HepG2 (cell line): ENCODE results near the gene SLC25A22. TPM values are rescaled to one million over a fixed set of nuclear protein-coding genes. Genes with fewer than 3 reads are reported as not detected.
A peak's percentile ranks its signal among the peaks of the same experiment; 100 is the strongest.

Experiments
- AFF4 ChIP-seq: sonication (generic); formaldehyde crosslinking; IDR thresholded peaks from 2 replicates; pipeline ENCODE4 v1.4.0; 2020; ENCODE audit warnings: missing genetic modification reagents
- BRCA1 ChIP-seq: sonication (generic); formaldehyde crosslinking; IDR thresholded peaks from 2 replicates; pipeline ENCODE4 v1.4.0; 2020; ENCODE audit warnings: missing genetic modification reagents
- CHD2 ChIP-seq: IDR thresholded peaks from 2 replicates; pipeline ENCODE4 v1.6.1; 2011; ENCODE audit warnings: low read depth, low read length, improper control_type of control experiment
- ETV5 ChIP-seq: IDR thresholded peaks from 2 replicates; pipeline ENCODE4 v1.6.1; 2018; ENCODE audit warnings: missing biosample characterization, missing genetic modification reagents, inconsistent platforms, borderline replicate concordance
- ETV6 ChIP-seq: sonication (generic); formaldehyde crosslinking; conservative IDR thresholded peaks from 2 replicates; pipeline ENCODE4 v1.4.0; 2020; ENCODE audit warnings: missing genetic modification reagents
- MTA3 ChIP-seq: sonication (generic); formaldehyde crosslinking; IDR thresholded peaks from 2 replicates; pipeline ENCODE4 v1.4.0; 2020; ENCODE audit warnings: missing genetic modification reagents
- NCOA2 ChIP-seq: sonication (generic); formaldehyde crosslinking; IDR thresholded peaks from 2 replicates; pipeline ENCODE4 v1.8.0; 2022; ENCODE audit warnings: inconsistent platforms
- TCF7L2 ChIP-seq: IDR thresholded peaks from 2 replicates; pipeline ENCODE4 v1.6.1; 2011; ENCODE audit warnings: mild to moderate bottlenecking, low read depth, low read length, moderate library complexity
- ZBTB7B ChIP-seq: sonication (generic); formaldehyde crosslinking; IDR thresholded peaks from 2 replicates; pipeline ENCODE4 v1.4.0; 2020; ENCODE audit warnings: missing genetic modification reagents
- ZNF142 ChIP-seq: sonication (generic); formaldehyde crosslinking; IDR thresholded peaks from 2 replicates; pipeline ENCODE4 v1.4.0; 2020; ENCODE audit warnings: missing genetic modification reagents
- ZNF382 ChIP-seq: sonication (generic); formaldehyde crosslinking; IDR thresholded peaks from 2 replicates; pipeline ENCODE4 v1.5.0; 2020; ENCODE audit warnings: missing genetic modification reagents, mild to moderate bottlenecking, borderline replicate concordance
- ZNF557 ChIP-seq: sonication (generic); formaldehyde crosslinking; IDR thresholded peaks from 2 replicates; pipeline ENCODE4 v1.4.0; 2020; ENCODE audit warnings: missing genetic modification reagents
- ZNF644 ChIP-seq: IDR thresholded peaks from 2 replicates; pipeline ENCODE4 v1.6.1; 2016; ENCODE audit warnings: low read depth
- ZNF674 ChIP-seq: sonication (generic); formaldehyde crosslinking; IDR thresholded peaks from 2 replicates; pipeline ENCODE4 v1.5.0; 2020; ENCODE audit warnings: low read depth, mild to moderate bottlenecking, missing genetic modification reagents
- ZNF709 ChIP-seq: sonication (generic); formaldehyde crosslinking; IDR thresholded peaks from 2 replicates; pipeline ENCODE4 v1.5.0; 2020; ENCODE audit warnings: mild to moderate bottlenecking, missing genetic modification reagents
- polyA plus RNA-seq, 8 experiments: library from polyadenylated mRNA; depleted of rRNA in 3 of 8; stranded (reverse) in 7 of 8; unstranded in 1 of 8; fragments of >200 nt; fragmentation: Illumina TruSeq in 4 of 8; extraction: Trizol in 4 of 8; gene quantifications; 2 replicates each; pipeline versions ENCODE4 v1.2.1 to v1.2.3, GENCODE V29; 2011 to 2016; ENCODE audit warnings: low read depth in 4 of 8, missing spikeins in 1 of 8, mixed read lengths in 1 of 8; ENCODE audit not compliant: insufficient read depth in 1 of 8
- total RNA-seq, 5 experiments: library from RNA; depleted of rRNA; stranded (reverse); fragments of >200 nt; fragmentation: Illumina TruSeq; extraction: Trizol; gene quantifications; 2 replicates each; pipeline ENCODE4 v1.2.3, GENCODE V29; 2016; ENCODE audit warnings: low read depth in 1 of 5
- TF ChIP-seq, protein P1 (sequence below): sonication (generic); formaldehyde crosslinking; IDR thresholded peaks from 2 replicates; pipeline ENCODE4 v1.5.1; 2020; ENCODE audit warnings: mild to moderate bottlenecking, moderate library complexity, missing genetic modification reagents
- TF ChIP-seq, protein P2 (sequence below): sonication (generic); formaldehyde crosslinking; IDR thresholded peaks from 2 replicates; pipeline ENCODE4 v1.4.0; 2020; ENCODE audit warnings: missing genetic modification reagents

The SLC25A22 gene
- total and polyA plus RNA-seq, 2 of the 13 experiments (the other 11 are each of a cell fraction or from before 2014, with no cell fraction given) = 12.4 to 19.2 TPM

- TF ChIP-seq AFF4 (CRISPR knock-in tag) = no peak
- TF ChIP-seq MTA3 (CRISPR knock-in tag) = no peak
- TF ChIP-seq CHD2 = no peak
- no peak for TF ChIP-seq TCF7L2
- TF ChIP-seq BRCA1 (CRISPR knock-in tag) = no peak
- peak; percentile 52; the same call in 1 of the 2 replicates for TF ChIP-seq NCOA2 (CRISPR knock-in tag)
- no peak for TF ChIP-seq ETV6 (CRISPR knock-in tag)
- TF ChIP-seq, protein P1, sequence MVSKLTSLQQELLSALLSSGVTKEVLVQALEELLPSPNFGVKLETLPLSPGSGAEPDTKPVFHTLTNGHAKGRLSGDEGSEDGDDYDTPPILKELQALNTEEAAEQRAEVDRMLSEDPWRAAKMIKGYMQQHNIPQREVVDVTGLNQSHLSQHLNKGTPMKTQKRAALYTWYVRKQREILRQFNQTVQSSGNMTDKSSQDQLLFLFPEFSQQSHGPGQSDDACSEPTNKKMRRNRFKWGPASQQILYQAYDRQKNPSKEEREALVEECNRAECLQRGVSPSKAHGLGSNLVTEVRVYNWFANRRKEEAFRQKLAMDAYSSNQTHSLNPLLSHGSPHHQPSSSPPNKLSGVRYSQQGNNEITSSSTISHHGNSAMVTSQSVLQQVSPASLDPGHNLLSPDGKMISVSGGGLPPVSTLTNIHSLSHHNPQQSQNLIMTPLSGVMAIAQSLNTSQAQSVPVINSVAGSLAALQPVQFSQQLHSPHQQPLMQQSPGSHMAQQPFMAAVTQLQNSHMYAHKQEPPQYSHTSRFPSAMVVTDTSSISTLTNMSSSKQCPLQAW (CRISPR knock-in tag) = 0 out of 2 replicates have a peak, but pooled peaks have one; percentile 62
- TF ChIP-seq ZNF557 (CRISPR knock-in tag) = no peak
- no peak for TF ChIP-seq ZNF674 (CRISPR knock-in tag)
- no peak for TF ChIP-seq ZNF142 (CRISPR knock-in tag)
- no peak for TF ChIP-seq ZNF644 (CRISPR knock-in tag)
- TF ChIP-seq, protein P2, sequence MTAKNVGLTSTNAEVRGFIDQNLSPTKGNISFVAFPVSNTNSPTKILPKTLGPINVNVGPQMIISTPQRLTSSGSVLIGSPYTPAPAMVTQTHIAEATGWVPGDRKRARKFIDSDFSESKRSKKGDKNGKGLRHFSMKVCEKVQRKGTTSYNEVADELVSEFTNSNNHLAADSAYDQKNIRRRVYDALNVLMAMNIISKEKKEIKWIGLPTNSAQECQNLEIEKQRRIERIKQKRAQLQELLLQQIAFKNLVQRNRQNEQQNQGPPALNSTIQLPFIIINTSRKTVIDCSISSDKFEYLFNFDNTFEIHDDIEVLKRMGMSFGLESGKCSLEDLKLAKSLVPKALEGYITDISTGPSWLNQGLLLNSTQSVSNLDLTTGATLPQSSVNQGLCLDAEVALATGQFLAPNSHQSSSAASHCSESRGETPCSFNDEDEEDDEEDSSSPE (CRISPR knock-in tag) = peak; percentile 57; the same call in 1 of the 2 replicates
- peak; percentile 47; the same call in 1 of the 2 replicates for TF ChIP-seq ZBTB7B (CRISPR knock-in tag)
- TF ChIP-seq ZNF709 = 0 out of 2 replicates have a peak, but pooled peaks have one; percentile 65
- TF ChIP-seq ETV5 (CRISPR knock-in tag) = peak; percentile 91
- no peak for TF ChIP-seq ZNF382 (CRISPR knock-in tag)
Observed at GRCh38 chr11:843818-844692, 46.0 kb upstream of the SLC25A22 start (continued).
